Stomach (tissue), 9 donors: ENCODE data around the gene ZNF524. TPM values are rescaled to one million over a fixed set of nuclear protein-coding genes. Genes with fewer than 3 reads are reported as not detected.

Source experiments
- DNase-seq, 2 donors: peaks; one replicate each; pipeline versions ENCODE4 v3.0.0 to v3.0.0-alpha.2; 2013 to 2019
- H3K27ac ChIP-seq, 5 donors: fragments of 200-600 bp in 4 of 5; sonication (generic) in 4 of 5; one replicate each; pipeline ENCODE4 v1.5.1; 2013 to 2019; ENCODE audit warnings: mild to moderate bottlenecking in 1 of 5, moderate library complexity in 1 of 5
- H3K27me3 ChIP-seq, 3 donors: fragments of 200-600 bp; sonication (generic); one replicate each; pipeline ENCODE4 v1.5.1; 2017 to 2019; ENCODE audit warnings: mixed run types in 1 of 3
- H3K36me3 ChIP-seq, 4 donors: fragments of 200-600 bp; sonication (generic); 1 replicate in 3 of 4; 2 replicates in 1 of 4; pipeline ENCODE4 v1.5.1; 2016 to 2019
- H3K4me1 ChIP-seq, 4 donors: fragments of 200-600 bp; sonication (generic); one replicate each; pipeline ENCODE4 v1.5.1; 2016 to 2019
- H3K4me3 ChIP-seq, 4 donors: fragments of 200-600 bp; sonication (generic) in 3 of 4; one replicate each; pipeline ENCODE4 v1.5.1; 2016 to 2019; ENCODE audit warnings: mild to moderate bottlenecking in 1 of 4
- H3K9me3 ChIP-seq, 4 donors: fragments of 200-600 bp; sonication (generic); one replicate each; pipeline ENCODE4 v1.5.1; 2016 to 2019
- EP300 ChIP-seq: sonication (generic); formaldehyde crosslinking; IDR thresholded peaks from one replicate; pipeline ENCODE4 v1.6.1; 2017; ENCODE audit warnings: antibody characterized with exemption
- POLR2A ChIP-seq, 4 donors: fragments of 450-650 bp; IDR thresholded peaks; one replicate each; pipeline ENCODE4 v1.6.1; 2016; ENCODE audit warnings: antibody characterized with exemption in 4 of 4, control low read depth in 2 of 4, mild to moderate bottlenecking in 1 of 4, moderate library complexity in 1 of 4
- POLR2AphosphoS5 ChIP-seq, 3 donors: sonication (generic); formaldehyde crosslinking; IDR thresholded peaks; one replicate each; pipeline ENCODE4 v1.6.1; 2016; ENCODE audit warnings: antibody characterized with exemption in 3 of 3
- WGBS, 5 donors: extraction: QIAGEN DNeasy Blood & Tissue Kit in 3 of 5; methylation state at CpG; one replicate each; pipeline versions ENCODE4 v1.1.5 to v1.1.7; 2013 to 2018; 5-methylcytosine and 5-hydroxymethylcytosine counted together
- intact Hi-C: fragments of 100-400 bp; cut with DNase I; formaldehyde crosslinking; loops from one replicate; pipeline ENCODE4 v1.15.1; 2023; ENCODE audit warnings: low total_unique reads
- polyA plus RNA-seq, 3 donors: library from polyadenylated mRNA; stranded (reverse); fragments of 200-250 nt; gene quantifications; one replicate each; pipeline ENCODE4 v1.2.3, GENCODE V29; 2013
- total RNA-seq, 5 donors: library from RNA; depleted of rRNA; stranded (reverse); fragments of >200 nt; gene quantifications; one replicate each; pipeline versions ENCODE4 v1.1.0 to v1.2.3, GENCODE V29; 2014 to 2016
- TF ChIP-seq, protein P1 (sequence below), 7 experiments: fragments of 450-650 bp in 4 of 7; fragments of 200-600 bp in 3 of 7; sonication (generic) in 3 of 7; IDR thresholded peaks; one replicate each; pipeline ENCODE4 v1.5.1; 2016 to 2019; ENCODE audit warnings: antibody characterized with exemption in 7 of 7, control low read depth in 2 of 7, mild to moderate bottlenecking in 1 of 7
- donor health status: healthy with polysubstance abuse.
- donor health status: Bipolar disorder and iron deficiency.
- donor health status: healthy.

Gene ZNF524
- total and polyA plus RNA-seq, 8 donors: 2.9 to 70.7 (median 53.6) TPM

DNA sequence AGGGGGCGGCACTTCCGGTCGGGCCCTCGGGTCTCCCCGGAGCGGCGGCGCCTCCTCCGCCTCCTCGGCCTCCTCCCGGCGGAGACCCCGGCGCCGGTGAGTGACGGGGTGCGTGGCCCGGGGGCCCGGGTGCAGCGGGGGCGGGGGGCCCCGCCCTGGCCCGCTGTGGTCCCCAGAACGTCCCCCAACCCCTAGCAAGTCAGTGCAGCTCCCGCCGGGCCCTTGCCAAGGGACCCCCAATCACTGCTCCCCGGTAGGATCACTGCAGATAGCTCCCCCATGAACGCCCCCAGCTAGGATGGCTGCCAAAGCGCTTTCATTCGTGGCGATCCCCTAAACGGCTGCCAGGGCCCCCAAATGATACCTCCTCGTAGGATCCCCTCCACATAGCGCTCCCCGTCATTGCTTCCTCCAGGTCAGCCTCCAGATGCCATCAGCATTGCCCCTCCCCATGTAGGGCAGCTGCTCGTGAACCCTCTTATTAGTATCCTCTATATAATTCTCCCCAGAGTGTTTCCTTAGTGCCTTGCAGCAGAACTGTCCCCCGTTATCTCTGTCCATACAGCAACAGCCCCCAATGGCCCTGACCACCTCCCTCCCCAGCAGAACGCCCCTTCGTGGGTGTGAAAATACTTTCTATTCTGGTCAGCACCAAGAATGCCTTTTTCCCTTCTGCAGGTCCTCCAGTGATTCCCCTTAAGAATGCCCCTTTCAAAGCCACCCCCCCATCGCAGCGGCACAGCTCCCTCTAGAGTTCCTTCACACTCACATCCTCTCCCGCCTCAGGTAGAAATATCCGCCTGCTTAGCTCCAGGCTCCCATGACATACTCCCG, 5.8 kb downstream of the ZNF524 start, which contains the start of gene ZNF865:
ZNF865 (plus strand) TSS at position 11 of the 834 bp plus-strand sequence. CDS start 7,972 bp downstream, outside the sequence.
- DNase-seq: peak; percentile 77 to 93

DNA sequence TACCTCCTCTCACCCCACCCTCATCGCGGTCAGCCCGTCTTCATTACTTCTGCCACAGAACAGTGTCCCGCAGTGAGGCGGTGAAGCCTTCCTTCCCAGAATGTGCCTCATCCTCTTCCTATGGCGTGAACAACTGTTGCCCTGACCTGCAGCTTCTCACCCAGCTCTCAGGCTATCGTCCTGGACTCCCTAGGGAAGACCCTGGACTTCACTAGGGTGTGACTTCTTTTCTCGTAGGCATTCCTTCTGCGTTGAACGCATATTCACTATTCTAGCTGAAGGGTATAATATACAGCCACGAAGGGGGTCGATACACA, 6.3 kb downstream of the ZNF524 start:
- Histone ChIP-seq H3K4me1 (peaks cover 23 to 87% (median 59%) of the 10 kb centered on the region in 4 donors), H3K27ac (peak overlapping the region; percentile 25 to 98 (median 96)), H3K27me3 (no peaks in the 10 kb centered on the region), H3K4me3 (peak overlapping the region; percentile 79 to 98 (median 83)), H3K36me3 (peaks cover 0 to 46% (median 35%) of the 10 kb centered on the region in 4 donors), H3K9me3 (no peaks in the 10 kb centered on the region)
- TF ChIP-seq EP300 (no peak), POLR2AphosphoS5 (IDR thresholded peaks at IDR 0.05) (no peak), POLR2A (IDR thresholded peaks at IDR 0.05) (no peak)
- TF ChIP-seq, protein P1, sequence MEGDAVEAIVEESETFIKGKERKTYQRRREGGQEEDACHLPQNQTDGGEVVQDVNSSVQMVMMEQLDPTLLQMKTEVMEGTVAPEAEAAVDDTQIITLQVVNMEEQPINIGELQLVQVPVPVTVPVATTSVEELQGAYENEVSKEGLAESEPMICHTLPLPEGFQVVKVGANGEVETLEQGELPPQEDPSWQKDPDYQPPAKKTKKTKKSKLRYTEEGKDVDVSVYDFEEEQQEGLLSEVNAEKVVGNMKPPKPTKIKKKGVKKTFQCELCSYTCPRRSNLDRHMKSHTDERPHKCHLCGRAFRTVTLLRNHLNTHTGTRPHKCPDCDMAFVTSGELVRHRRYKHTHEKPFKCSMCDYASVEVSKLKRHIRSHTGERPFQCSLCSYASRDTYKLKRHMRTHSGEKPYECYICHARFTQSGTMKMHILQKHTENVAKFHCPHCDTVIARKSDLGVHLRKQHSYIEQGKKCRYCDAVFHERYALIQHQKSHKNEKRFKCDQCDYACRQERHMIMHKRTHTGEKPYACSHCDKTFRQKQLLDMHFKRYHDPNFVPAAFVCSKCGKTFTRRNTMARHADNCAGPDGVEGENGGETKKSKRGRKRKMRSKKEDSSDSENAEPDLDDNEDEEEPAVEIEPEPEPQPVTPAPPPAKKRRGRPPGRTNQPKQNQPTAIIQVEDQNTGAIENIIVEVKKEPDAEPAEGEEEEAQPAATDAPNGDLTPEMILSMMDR (IDR thresholded peaks at IDR 0.05): no peak
- DNase-seq: no peak
- WGBS, 5 donors: 20 to 23% (median 21%) methylated on average over 12 of the region's 12 CpGs
- intact Hi-C loops: no loop called here

More for the DNA sequence above, 5.8 kb downstream of the ZNF524 start, which contains the start of gene ZNF865:
- Histone ChIP-seq H3K4me1 (peaks cover 25 to 87% (median 62%) of the 10 kb centered on the region in 4 donors), H3K27ac (peak within 1 kb of the TSS; percentile 94 to 98 (median 97)), H3K36me3 (peaks cover 0 to 46% (median 33%) of the 10 kb centered on the region in 4 donors), H3K27me3 (no peaks in the 10 kb centered on the region), H3K9me3 (no peaks in the 10 kb centered on the region), H3K4me3 (peak within 1 kb of the TSS; percentile 79 to 98 (median 83))
- intact Hi-C loops: no loop called here
- WGBS, 5 donors: 0 to 1% (median 1%) methylated on average over 26 to 44 of the region's 44 CpGs
- TF ChIP-seq, protein P1 (IDR thresholded peaks at IDR 0.05): peak in 5 of 7 experiments; percentile 54 to 69 (median 62)
- TF ChIP-seq EP300: no peak

DNA sequence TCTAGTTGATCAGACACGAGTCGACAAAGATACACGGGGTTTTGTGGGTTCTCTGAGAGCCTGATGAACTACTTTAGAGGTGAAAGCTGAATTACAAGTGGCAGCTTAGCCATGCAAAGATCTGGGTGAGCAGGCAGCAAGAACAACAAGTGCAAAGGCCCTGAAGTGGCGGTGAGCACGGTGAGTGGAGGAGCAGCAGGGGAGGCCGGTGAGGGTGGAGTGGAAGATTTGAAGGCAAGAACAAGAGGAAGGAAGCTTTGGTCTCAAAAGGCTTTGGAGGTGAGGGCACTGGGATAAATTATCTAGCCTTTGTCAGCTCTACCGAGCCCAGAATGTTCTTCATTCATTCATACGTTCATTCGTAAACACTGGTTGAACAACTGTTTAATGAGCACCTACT, 6.7 kb downstream of the ZNF524 start:
- Histone ChIP-seq H3K27me3 (no peaks in the 10 kb centered on the region), H3K27ac (peak overlapping the region in 3 of 5 donors; percentile 94 to 98 (median 97)), H3K4me1 (peaks cover 25 to 87% (median 58%) of the 10 kb centered on the region in 4 donors), H3K9me3 (no peaks in the 10 kb centered on the region), H3K36me3 (peaks cover 0 to 46% (median 35%) of the 10 kb centered on the region in 4 donors), H3K4me3 (peak overlapping the region; percentile 79 to 98 (median 83))
- no peak for DNase-seq
- intact Hi-C loops: no loop called here
- TF ChIP-seq EP300: no peak
- TF ChIP-seq POLR2AphosphoS5 (IDR thresholded peaks at IDR 0.05): no peak
- TF ChIP-seq POLR2A (IDR thresholded peaks at IDR 0.05): no peak
- 65 to 72% (median 70%) methylated on average over 9 of the region's 9 CpGs for WGBS, 5 donors

DNA sequence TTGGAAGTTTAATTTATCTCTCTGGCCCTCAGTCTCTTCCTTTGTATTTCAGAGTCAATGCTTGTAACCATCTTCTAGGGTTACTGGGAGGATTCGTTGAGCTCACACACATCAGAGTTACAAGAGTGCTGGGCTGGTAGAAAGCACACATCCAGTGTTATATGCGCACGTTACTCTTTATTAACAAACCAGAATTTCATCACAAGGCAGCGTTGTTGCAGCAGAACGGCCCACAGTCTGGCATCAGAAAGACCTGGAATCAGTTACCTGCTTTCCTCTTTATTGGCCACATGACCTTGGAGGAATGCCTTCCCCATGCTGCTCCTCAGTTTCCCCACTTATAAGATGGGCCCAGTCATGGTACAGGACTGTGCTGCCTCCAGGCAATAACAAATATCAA, 9.2 kb downstream of the ZNF524 start:
- intact Hi-C loops: no loop called here
- H3K27me3 ChIP-seq: no peaks in the 10 kb centered on the region
- 87 to 96% (median 95%) methylated on average over 5 of the region's 5 CpGs for WGBS, 5 donors

More for the DNA sequence above, 9.2 kb downstream of the ZNF524 start:
- DNase-seq: no peak
- Histone ChIP-seq H3K27ac (no peak overlapping the region), H3K4me1 (peaks cover 17 to 78% (median 36%) of the 10 kb centered on the region in 4 donors), H3K4me3 (no peak overlapping the region), H3K9me3 (no peaks in the 10 kb centered on the region), H3K36me3 (peaks cover 0 to 48% (median 37%) of the 10 kb centered on the region in 4 donors)
- TF ChIP-seq EP300 (no peak), POLR2AphosphoS5 (IDR thresholded peaks at IDR 0.05) (no peak), POLR2A (IDR thresholded peaks at IDR 0.05) (no peak)
- TF ChIP-seq, protein P1 (IDR thresholded peaks at IDR 0.05): no peak
